Karpas-422 (cell line): Measurements from ENCODE around the gene CCNQ. TPM values are rescaled to one million over a fixed set of nuclear protein-coding genes. Genes with fewer than 3 reads are reported as not detected.

ENCODE experiments used
- DNase-seq: peaks from one replicate; pipeline ENCODE4 v3.0.0-alpha.2; 2015
- H2AFZ ChIP-seq: fragments of 200-600 bp; sonication (generic); 2 replicates; pipeline ENCODE4 v1.6.1; 2014; ENCODE audit warnings: antibody characterized with exemption, low read length, mixed read lengths
- H3K27ac ChIP-seq: fragments of 200-600 bp; sonication (generic); 2 replicates; pipeline ENCODE4 v1.5.1; 2014; ENCODE audit warnings: mild to moderate bottlenecking, low read length, moderate library complexity
- H3K27me3 ChIP-seq: fragments of 200-600 bp; sonication (generic); 2 replicates; pipeline ENCODE4 v1.6.1; 2014; ENCODE audit warnings: low read length, mixed read lengths
- H3K36me3 ChIP-seq: fragments of 200-600 bp; sonication (generic); 2 replicates; pipeline ENCODE4 v1.6.1; 2014; ENCODE audit warnings: low read length, mixed read lengths; ENCODE audit not compliant: insufficient read depth
- H3K4me1 ChIP-seq: fragments of 200-600 bp; sonication (generic); 2 replicates; pipeline ENCODE4 v1.6.1; 2014; ENCODE audit warnings: mild to moderate bottlenecking, low read length, mixed read lengths
- H3K4me2 ChIP-seq: fragments of 200-600 bp; sonication (generic); 2 replicates; pipeline ENCODE4 v1.6.1; 2014; ENCODE audit warnings: low read length, low read depth, mild to moderate bottlenecking; ENCODE audit not compliant: poor library complexity, severe bottlenecking
- H3K4me3 ChIP-seq: fragments of 200-600 bp; sonication (generic); 2 replicates; pipeline ENCODE4 v1.5.1; 2014; ENCODE audit warnings: mild to moderate bottlenecking, antibody characterized with exemption, low read length, mixed read lengths
- H3K79me2 ChIP-seq: fragments of 200-600 bp; sonication (generic); 2 replicates; pipeline ENCODE4 v1.6.1; 2014; ENCODE audit warnings: mild to moderate bottlenecking, low read length, mixed read lengths
- H3K9ac ChIP-seq: fragments of 200-600 bp; sonication (generic); 2 replicates; pipeline ENCODE4 v1.6.0; 2014; ENCODE audit warnings: low read length
- H3K9me2 ChIP-seq: fragments of 200-600 bp; sonication (generic), shearing (Covaris generic); replicated peaks from 2 replicates; pipeline ENCODE4 v1.6.0; 2014; ENCODE audit warnings: mild to moderate bottlenecking, low read length, moderate library complexity; ENCODE audit not compliant: insufficient read depth
- H3K9me3 ChIP-seq: fragments of 300-700, 200-600 bp; sonication (generic); 2 replicates; pipeline ENCODE4 v1.6.1; 2014; ENCODE audit warnings: low read length, mixed read lengths
- H4K20me1 ChIP-seq: fragments of 200-600 bp; sonication (generic); 2 replicates; pipeline ENCODE4 v1.6.1; 2014; ENCODE audit warnings: mild to moderate bottlenecking, antibody characterized with exemption, low read length, low read depth; ENCODE audit not compliant: insufficient read depth
- total RNA-seq: library from RNA; depleted of rRNA; stranded (reverse); fragments of >200 nt; shearing (Covaris generic); gene quantifications from 2 replicates; pipeline ENCODE4 v1.2.3, GENCODE V29; 2014; ENCODE audit warnings: low replicate concordance

Gene CCNQ
- total RNA-seq, 1 experiment from 2014 or later: 29.1 TPM

- no peaks in the 10 kb centered on the region for H3K79me2 ChIP-seq
These were observed 34.1 kb upstream of the CCNQ start for GRCh38 chrX:153633048-153633447.

DNA sequence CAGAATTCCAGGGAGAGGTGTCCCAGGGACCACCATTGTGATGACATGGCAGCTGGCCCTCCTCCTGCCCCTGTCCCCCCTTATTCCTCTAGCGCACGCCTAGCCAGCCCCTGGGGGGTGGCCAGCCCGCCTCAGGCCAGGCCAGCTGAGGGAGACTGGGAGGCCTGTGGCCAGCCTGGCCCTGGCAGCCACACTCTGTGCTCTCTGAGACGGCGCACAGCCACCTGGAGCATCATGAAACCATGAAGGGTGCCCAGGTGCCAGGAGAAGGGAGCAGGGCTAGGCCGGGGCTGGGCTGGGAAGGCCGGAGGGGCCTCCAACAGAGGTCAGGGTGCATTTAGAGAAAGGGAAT, 33.6 kb upstream of the CCNQ start:
- Histone ChIP-seq H3K36me3 (no peaks in the 10 kb centered on the region), H3K4me2 (no peak overlapping the region), H3K9me2 (no peaks in the 10 kb centered on the region), H3K27me3 (no peaks in the 10 kb centered on the region), H3K27ac (no peak overlapping the region), H4K20me1 (no peaks in the 10 kb centered on the region), H3K79me2 (no peaks in the 10 kb centered on the region), H2AFZ (no peak overlapping the region), H3K4me1 (no peaks in the 10 kb centered on the region), H3K9ac (no peak overlapping the region), H3K4me3 (no peak overlapping the region), H3K9me3 (no peaks in the 10 kb centered on the region)
- no peak for DNase-seq

More at GRCh38 chrX:153633048-153633447, 34.1 kb upstream of the CCNQ start:
- H3K27ac ChIP-seq: no peak overlapping the region
- H3K4me1 ChIP-seq: no peaks in the 10 kb centered on the region
- no peak overlapping the region for H3K4me2 ChIP-seq
- no peaks in the 10 kb centered on the region for H3K9me2 ChIP-seq
- no peak overlapping the region for H3K9ac ChIP-seq
- no peaks in the 10 kb centered on the region for H3K9me3 ChIP-seq
- DNase-seq: no peak
- no peaks in the 10 kb centered on the region for H4K20me1 ChIP-seq
- no peak overlapping the region for H3K4me3 ChIP-seq
- no peaks in the 10 kb centered on the region for H3K27me3 ChIP-seq
- no peaks in the 10 kb centered on the region for H3K36me3 ChIP-seq
- H2AFZ ChIP-seq: no peak overlapping the region

DNA sequence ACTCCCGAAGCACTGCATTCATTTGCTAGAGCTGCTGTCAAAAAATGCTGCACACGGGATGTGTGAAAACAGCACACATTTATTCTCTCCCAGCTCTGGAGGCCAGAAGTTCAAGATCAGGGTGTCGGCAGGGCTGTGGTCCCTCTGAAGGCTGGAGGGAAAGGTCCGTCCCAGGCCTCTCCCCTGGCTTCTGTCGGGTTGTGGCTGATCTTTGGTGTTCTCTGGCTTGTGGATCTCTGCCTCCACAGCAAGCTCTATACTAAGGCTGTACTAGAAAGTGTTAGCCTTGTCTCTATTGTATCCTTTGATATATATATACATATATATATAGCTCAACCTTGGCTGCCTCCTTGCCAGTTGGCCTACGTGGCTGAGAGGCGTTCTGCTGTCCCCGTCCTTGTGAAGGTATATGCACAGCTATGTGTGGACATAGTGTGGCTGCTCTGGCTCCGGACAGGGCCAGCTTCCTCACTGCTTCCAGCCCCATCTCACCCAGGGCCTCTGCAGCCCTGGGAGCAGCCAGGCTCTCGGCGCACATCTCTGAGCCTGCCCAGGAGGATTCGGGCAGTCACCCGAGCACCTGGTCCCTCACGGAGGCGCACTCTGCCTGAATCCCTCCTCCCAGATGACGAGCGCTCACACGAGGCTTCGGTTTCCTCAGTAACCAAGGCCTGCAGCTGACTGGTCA, 33.1 kb upstream of the CCNQ start:
- no peaks in the 10 kb centered on the region for H3K79me2 ChIP-seq
- H3K4me3 ChIP-seq: no peak overlapping the region
- H4K20me1 ChIP-seq: no peaks in the 10 kb centered on the region
- H2AFZ ChIP-seq: no peak overlapping the region
- H3K27ac ChIP-seq: no peak overlapping the region
- no peaks in the 10 kb centered on the region for H3K27me3 ChIP-seq
- no peaks in the 10 kb centered on the region for H3K4me1 ChIP-seq
- no peak for DNase-seq
- no peak overlapping the region for H3K4me2 ChIP-seq
- no peaks in the 10 kb centered on the region for H3K36me3 ChIP-seq
- H3K9me2 ChIP-seq: no peaks in the 10 kb centered on the region
- no peak overlapping the region for H3K9ac ChIP-seq
- H3K9me3 ChIP-seq: no peaks in the 10 kb centered on the region

GRCh38 chrX:153631346-153631745, 32.4 kb upstream of the CCNQ start:
- Histone ChIP-seq H3K9me3 (no peaks in the 10 kb centered on the region), H3K4me1 (peaks cover 3% of the 10 kb centered on the region), H3K27me3 (no peaks in the 10 kb centered on the region), H3K4me2 (no peak overlapping the region), H2AFZ (no peak overlapping the region), H3K36me3 (no peaks in the 10 kb centered on the region), H4K20me1 (no peaks in the 10 kb centered on the region), H3K4me3 (no peak overlapping the region), H3K27ac (no peak overlapping the region), H3K9ac (no peak overlapping the region), H3K79me2 (no peaks in the 10 kb centered on the region), H3K9me2 (no peaks in the 10 kb centered on the region)
- DNase-seq: no peak

DNA sequence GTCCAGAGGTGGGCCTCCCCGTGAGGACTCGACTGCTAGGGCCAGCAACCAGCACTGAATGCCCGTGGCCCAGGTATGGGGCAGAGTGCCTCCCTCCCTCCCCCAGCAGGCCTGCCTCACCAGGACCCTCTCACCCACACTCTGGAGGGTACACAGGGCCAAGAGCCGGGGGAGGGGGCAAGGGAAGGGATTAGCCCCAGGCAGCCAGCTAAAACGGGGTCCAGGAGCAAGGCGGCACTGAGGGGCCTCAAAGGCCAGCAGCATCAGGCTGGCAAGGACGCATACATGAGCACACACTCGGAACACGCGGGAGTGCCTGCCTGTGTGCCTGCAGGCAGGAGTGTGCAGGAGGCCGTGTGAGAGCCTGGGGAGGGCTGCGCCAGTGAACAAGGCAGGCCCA, 29.7 kb upstream of the CCNQ start:
- no peaks in the 10 kb centered on the region for H3K79me2 ChIP-seq
- H3K4me3 ChIP-seq: no peak overlapping the region
- H3K9ac ChIP-seq: no peak overlapping the region
- no peaks in the 10 kb centered on the region for H3K9me3 ChIP-seq
- H3K36me3 ChIP-seq: no peaks in the 10 kb centered on the region
- H3K27me3 ChIP-seq: no peaks in the 10 kb centered on the region
- H2AFZ ChIP-seq: no peak overlapping the region
- H3K27ac ChIP-seq: no peak overlapping the region
- peaks cover 7% of the 10 kb centered on the region for H3K4me1 ChIP-seq
- no peak for DNase-seq
- H4K20me1 ChIP-seq: no peaks in the 10 kb centered on the region
- no peaks in the 10 kb centered on the region for H3K9me2 ChIP-seq
- H3K4me2 ChIP-seq: no peak overlapping the region

- Histone ChIP-seq H3K9me2 (no peaks in the 10 kb centered on the region), H4K20me1 (no peaks in the 10 kb centered on the region), H3K9me3 (no peaks in the 10 kb centered on the region), H3K4me1 (peaks cover 7% of the 10 kb centered on the region), H2AFZ (no peak overlapping the region), H3K9ac (no peak overlapping the region), H3K27ac (no peak overlapping the region), H3K79me2 (no peaks in the 10 kb centered on the region), H3K36me3 (no peaks in the 10 kb centered on the region), H3K4me3 (no peak overlapping the region), H3K4me2 (no peak overlapping the region), H3K27me3 (no peaks in the 10 kb centered on the region)
- no peak for DNase-seq
These were observed 29.2 kb upstream of the CCNQ start for GRCh38 chrX:153628129-153628528.

DNA sequence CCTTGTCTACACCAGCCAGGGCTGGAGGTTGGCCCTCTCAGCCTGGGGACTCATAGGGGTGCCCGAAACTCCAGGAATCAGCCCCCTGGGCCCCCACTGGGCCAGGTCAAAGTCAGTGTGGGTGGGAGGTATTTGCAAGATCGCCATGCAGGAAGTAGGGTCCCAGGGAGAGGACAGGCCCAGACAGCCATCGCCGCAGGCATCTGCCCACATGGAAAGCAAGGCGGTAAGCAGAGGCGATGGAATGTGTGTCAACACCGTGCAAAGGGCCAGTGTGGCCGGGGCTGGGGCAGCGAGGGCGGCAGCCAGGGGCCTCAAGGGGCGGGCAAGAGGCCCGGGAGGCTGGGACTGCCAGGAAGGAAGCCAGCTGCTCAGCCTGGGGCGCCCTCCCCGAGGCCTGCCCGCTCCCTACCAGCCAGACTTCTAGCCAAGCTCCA, 28.8 kb upstream of the CCNQ start:
- Histone ChIP-seq H3K4me1 (peaks cover 7% of the 10 kb centered on the region), H3K9me2 (no peaks in the 10 kb centered on the region), H3K27ac (no peak overlapping the region), H3K27me3 (no peaks in the 10 kb centered on the region), H3K4me2 (no peak overlapping the region), H3K36me3 (no peaks in the 10 kb centered on the region), H3K9ac (no peak overlapping the region), H3K9me3 (no peaks in the 10 kb centered on the region), H3K4me3 (no peak overlapping the region), H2AFZ (no peak overlapping the region), H3K79me2 (no peaks in the 10 kb centered on the region), H4K20me1 (no peaks in the 10 kb centered on the region)
- no peak for DNase-seq

- Histone ChIP-seq H3K4me3 (no peak overlapping the region), H3K27ac (no peak overlapping the region), H3K9me2 (no peaks in the 10 kb centered on the region), H3K27me3 (no peaks in the 10 kb centered on the region), H4K20me1 (no peaks in the 10 kb centered on the region), H3K4me1 (peaks cover 7% of the 10 kb centered on the region), H3K4me2 (no peak overlapping the region), H3K79me2 (no peaks in the 10 kb centered on the region), H3K9ac (no peak overlapping the region), H2AFZ (no peak overlapping the region), H3K9me3 (no peaks in the 10 kb centered on the region), H3K36me3 (no peaks in the 10 kb centered on the region)
- DNase-seq: no peak
These were observed 28.1 kb upstream of the CCNQ start for GRCh38 chrX:153626863-153627674.
